Spinal cord (tissue), 10 donors: ENCODE results near the gene ADGRG7. TPM values are rescaled to one million over a fixed set of nuclear protein-coding genes. Genes with fewer than 3 reads are reported as not detected.

Source experiments
- DNase-seq, 6 donors: peaks; one replicate each; pipeline versions ENCODE4 v3.0.0 to v3.0.0-alpha.2; 2013 to 2015; ENCODE audit warnings: low spot score in 6 of 6, low read depth in 4 of 6
- H3K27ac ChIP-seq: one replicate; pipeline ENCODE4 v1.5.1; 2013; ENCODE audit warnings: low read depth, low read length, control low read depth
- H3K27me3 ChIP-seq: one replicate; pipeline ENCODE4 v1.6.1; 2013; ENCODE audit warnings: low read length; ENCODE audit not compliant: control insufficient read depth, insufficient read depth
- H3K36me3 ChIP-seq: one replicate; pipeline ENCODE4 v1.6.1; 2013; ENCODE audit warnings: low read length; ENCODE audit not compliant: control insufficient read depth, insufficient read depth
- H3K4me1 ChIP-seq: one replicate; pipeline ENCODE4 v1.6.1; 2013; ENCODE audit warnings: low read length; ENCODE audit not compliant: control insufficient read depth, insufficient read depth
- H3K4me3 ChIP-seq: one replicate; pipeline ENCODE4 v1.5.1; 2013; ENCODE audit warnings: low read depth, low read length, control low read depth
- H3K9me3 ChIP-seq: one replicate; pipeline ENCODE4 v1.6.1; 2013; ENCODE audit warnings: low read length; ENCODE audit not compliant: control insufficient read depth, insufficient read depth
- WGBS: methylation state at CpG from one replicate; pipeline ENCODE4 v1.1.5; 2013; ENCODE audit warnings: missing lambda C conversion rate; ENCODE audit not compliant: insufficient coverage; 5-methylcytosine and 5-hydroxymethylcytosine counted together
- polyA plus RNA-seq, 2 donors: library from polyadenylated mRNA; unstranded; fragments of 120-200 nt; gene quantifications; one replicate each; pipeline ENCODE4 v1.2.1, GENCODE V29; 2013; ENCODE audit not compliant: insufficient read length in 2 of 2
- total RNA-seq, 2 donors: library from RNA; depleted of rRNA in 1 of 2; stranded (reverse); fragments of 120-200 nt in 1 of 2; fragments of >200 nt in 1 of 2; gene quantifications; one replicate each; pipeline versions ENCODE4 v1.2.3 to v1.2.4, GENCODE V29; 2013 to 2014
- donor health status: healthy.

Gene ADGRG7
- total and polyA plus RNA-seq, 4 donors: not detected

DNA sequence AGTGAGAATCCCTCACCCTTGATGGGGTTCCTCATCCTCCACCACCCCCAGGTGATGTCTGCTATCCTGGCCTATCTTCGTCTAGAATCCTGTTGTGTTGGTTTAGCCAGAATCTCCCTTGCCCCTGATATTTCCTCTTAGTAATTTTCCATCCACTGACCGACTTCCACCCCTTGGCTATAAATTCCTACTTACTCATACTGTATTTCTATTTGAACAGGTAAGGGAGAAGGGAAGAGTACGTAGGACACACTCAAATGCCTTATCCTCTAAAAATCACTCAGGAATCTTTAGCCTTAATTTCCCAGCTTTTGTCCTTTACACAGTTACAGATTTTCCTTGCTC lies 99.2 kb downstream of the ADGRG7 start:
- Histone ChIP-seq H3K36me3 (no peaks in the 10 kb centered on the region), H3K4me3 (peak overlapping the region; percentile 88), H3K27ac (peak overlapping the region; percentile 97), H3K27me3 (peaks cover 22% of the 10 kb centered on the region), H3K4me1 (peaks cover 9% of the 10 kb centered on the region), H3K9me3 (no peaks in the 10 kb centered on the region)
- WGBS: 100% methylated on average over 1 of the region's 3 CpGs
- DNase-seq: no peak

DNA sequence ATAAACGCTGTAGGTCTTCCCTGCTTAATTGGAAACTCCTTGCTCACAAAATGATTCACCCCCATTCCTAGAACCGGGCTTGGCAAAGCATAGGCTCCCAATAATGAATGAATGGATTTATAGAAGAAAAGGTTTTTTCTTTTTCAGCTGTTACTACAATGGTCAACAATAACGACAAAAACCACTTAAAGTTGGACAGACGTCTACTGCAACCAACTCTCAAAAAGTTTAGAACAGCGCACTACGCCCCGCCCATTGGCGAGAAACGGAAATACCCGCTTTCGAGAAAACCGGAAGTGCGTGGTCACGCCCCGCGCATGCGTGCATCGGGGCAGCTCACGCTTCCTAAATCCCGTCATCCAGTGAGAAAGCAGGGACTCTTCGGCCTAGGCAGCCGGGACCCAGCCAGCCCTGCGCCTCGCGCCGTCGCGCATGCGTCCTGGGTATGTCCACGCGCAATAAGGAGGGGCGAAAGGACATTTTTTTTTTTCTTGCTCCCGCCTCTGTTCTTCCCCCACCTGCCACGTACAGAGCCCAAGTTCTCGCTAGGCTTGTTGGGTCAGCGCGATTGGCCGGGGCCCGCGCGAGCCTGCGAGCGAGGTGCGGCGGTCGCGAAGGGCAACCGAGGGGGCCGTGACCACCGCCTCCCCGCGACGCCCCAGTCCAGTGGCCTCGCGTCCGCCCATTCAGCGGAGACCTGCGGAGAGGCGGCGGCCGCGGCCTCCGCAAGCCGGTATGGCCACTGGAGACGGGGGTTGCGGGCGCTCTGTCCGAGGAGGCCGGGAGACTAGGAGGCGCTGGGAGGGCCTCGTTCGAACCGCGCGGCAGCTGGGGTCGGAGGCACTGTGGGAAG lies 99.8 kb downstream of the ADGRG7 start, which contains the start of gene TFG:
TSS of gene TFG (plus strand) at position 506 of the 853 bp plus-strand sequence. CDS start 4,192 bp downstream, outside the sequence.
- Histone ChIP-seq H3K27ac (peak within 1 kb of the TSS; percentile 97), H3K9me3 (no peaks in the 10 kb centered on the region), H3K36me3 (peaks cover 5% of the 10 kb centered on the region), H3K4me1 (peaks cover 9% of the 10 kb centered on the region), H3K4me3 (peak within 1 kb of the TSS; percentile 88), H3K27me3 (peaks cover 18% of the 10 kb centered on the region)
- 0% methylated on average over 64 of the region's 76 CpGs for WGBS
- DNase-seq: peak; percentile 97 to 100 (median 98)

DNA sequence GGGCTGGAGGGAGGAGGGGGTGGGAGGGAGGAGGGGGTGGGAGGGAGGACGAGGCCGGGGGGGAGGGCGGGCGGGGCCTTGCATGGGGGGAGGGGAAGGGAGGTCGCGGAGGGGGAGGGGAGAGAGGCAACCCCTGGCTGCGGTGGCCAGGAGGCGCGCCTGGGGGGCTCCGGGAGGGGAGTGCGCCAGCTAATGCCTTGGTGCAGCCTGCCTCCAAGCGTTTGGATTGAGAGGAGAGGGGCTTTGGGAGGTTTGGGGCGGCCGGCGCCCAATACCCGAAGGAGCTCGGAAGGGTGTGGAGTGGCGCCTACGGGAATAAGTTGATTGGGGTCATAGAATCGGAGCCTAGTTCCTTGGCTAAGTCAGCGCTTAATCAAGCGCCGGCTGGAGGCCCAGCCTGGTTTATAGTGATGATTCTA lies 100.5 kb downstream of the ADGRG7 start:
- DNase-seq: peak in 4 of 6 donors; percentile 17 to 67 (median 26)
- Histone ChIP-seq H3K9me3 (no peaks in the 10 kb centered on the region), H3K27ac (peak overlapping the region; percentile 97), H3K27me3 (peaks cover 18% of the 10 kb centered on the region), H3K4me3 (peak overlapping the region; percentile 88), H3K36me3 (peaks cover 6% of the 10 kb centered on the region), H3K4me1 (peaks cover 9% of the 10 kb centered on the region)
- WGBS: 0% methylated on average over 19 of the region's 23 CpGs

DNA sequence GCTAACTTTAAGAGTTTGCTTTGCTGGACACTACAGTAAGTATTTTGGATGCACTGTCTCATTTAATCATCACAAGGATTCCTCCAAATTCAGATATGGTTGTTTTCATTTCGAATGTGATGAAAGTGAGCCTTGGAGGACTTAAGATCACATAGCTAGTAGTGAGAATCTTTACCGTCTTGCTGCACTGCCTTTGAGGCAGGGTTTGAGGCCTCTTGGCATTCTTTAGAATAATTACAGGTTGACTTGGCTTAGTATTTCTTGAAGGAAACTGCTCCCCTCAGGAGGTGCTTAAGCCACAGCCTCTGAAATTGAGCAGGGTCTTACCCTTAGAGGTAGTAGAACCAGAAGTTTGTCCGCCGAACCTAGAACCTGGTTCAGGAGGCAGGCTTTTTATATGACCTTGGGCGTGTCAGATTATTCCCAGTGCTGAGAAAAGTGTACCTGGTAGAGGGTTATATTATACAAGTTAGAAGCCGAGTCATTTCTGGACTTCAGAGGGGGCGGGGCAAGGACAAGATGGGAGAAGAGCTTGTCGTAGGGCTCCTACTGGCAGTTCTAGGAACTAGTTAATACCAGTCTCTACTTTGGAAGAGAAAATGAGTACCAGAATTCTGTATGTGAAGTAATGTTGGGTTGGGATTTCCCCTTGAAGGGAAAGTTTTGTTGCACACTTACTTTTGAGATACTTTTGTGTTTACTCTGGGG lies 101.0 kb downstream of the ADGRG7 start:
- peaks cover 18% of the 10 kb centered on the region for H3K27me3 ChIP-seq
- H3K4me1 ChIP-seq: peaks cover 9% of the 10 kb centered on the region
- no peaks in the 10 kb centered on the region for H3K9me3 ChIP-seq
- peak overlapping the region; percentile 88 for H3K4me3 ChIP-seq
- peaks cover 6% of the 10 kb centered on the region for H3K36me3 ChIP-seq
- H3K27ac ChIP-seq: peak overlapping the region; percentile 97
- peak in 3 of 6 donors; percentile 12 to 17 (median 13) for DNase-seq
- 30% methylated on average over 7 of the region's 8 CpGs for WGBS

DNA sequence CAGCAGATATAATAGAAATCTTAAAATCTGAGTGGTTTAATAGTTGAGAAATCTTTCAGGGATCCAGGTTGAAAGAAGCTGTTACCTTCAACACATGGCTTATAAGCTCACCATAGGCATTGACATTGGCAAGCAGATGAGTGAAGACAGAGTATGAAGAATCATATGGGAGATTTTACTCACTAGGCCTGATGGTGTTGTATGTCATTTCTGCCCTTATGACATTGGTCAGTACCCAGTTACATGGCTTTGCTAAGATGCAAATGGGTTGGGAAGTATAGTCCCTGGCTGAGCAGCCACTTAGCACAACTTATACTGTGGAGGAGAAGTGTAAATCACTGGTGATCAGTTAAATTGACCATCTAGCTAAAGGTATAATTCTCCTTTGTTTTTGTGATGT lies 105.8 kb downstream of the ADGRG7 start:
- Histone ChIP-seq H3K4me3 (no peak overlapping the region), H3K9me3 (no peaks in the 10 kb centered on the region), H3K36me3 (peaks cover 11% of the 10 kb centered on the region), H3K27ac (no peak overlapping the region), H3K27me3 (no peaks in the 10 kb centered on the region), H3K4me1 (peaks cover 9% of the 10 kb centered on the region)
- no peak for DNase-seq

DNA sequence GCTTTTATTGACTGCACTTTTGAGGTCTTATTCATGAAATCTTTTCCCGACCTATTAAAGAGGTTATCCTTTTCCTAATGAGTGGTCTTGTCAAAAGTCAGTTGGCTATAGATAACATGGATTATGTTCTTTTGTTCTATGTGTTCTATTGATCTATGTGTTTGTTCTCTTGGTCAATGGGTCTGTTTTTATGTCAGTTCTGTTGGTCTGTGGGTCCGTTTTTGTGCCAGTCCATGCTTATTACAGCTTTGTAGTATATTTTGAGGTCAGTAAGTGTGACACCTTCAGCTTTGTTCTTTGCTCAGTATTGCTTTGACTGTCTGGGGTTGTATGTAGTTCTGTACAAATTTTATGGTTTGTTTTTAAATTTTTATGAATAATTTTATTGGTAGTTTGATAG lies 107.7 kb downstream of the ADGRG7 start:
- Histone ChIP-seq H3K4me1 (no peaks in the 10 kb centered on the region), H3K9me3 (no peaks in the 10 kb centered on the region), H3K27ac (no peak overlapping the region), H3K4me3 (no peak overlapping the region), H3K36me3 (peaks cover 16% of the 10 kb centered on the region), H3K27me3 (no peaks in the 10 kb centered on the region)
- no peak for DNase-seq
- WGBS: 22% methylated on average over 1 of the region's 2 CpGs

DNA sequence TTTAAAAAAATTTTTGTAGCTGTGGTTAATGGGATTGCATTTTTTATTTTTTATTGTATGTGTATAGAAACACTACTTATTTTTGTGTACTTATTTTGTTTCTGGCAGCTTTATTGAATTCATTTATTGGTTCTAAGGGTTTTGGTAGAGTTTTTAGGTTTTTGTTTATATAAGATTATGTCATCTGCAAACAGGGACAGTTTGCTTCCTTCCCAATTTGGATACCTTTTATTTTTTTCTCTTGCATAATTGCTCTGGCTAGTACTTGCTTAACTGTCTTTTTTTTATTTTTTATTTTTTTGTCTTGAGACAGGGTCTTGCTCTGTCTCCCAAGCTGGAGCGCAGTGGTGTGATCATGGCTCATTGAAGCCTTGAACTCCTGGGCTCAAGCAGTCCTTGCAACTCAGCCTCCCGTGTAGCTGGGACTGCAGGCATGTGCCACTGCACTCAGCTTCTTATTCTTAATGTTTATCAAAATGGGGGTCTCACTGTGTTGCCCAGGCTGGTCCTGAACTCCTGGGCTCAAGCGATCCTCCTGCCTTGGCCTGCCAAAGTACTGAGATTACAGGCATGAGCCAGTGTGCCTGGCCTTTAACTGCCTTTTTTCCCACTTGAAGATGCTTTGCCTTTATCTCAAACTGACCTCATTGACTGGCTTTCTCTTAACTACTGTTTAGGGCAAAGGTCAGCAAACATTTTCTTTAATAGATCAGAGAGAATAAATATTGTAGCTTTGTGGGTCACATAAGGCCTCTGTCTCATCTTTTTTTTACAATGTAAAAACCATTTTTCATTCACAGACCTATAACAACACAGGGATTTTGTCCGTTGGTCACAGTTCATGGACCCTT lies 108.5 kb downstream of the ADGRG7 start:
- H3K4me1 ChIP-seq: no peaks in the 10 kb centered on the region
- no peak overlapping the region for H3K27ac ChIP-seq
- no peak overlapping the region for H3K4me3 ChIP-seq
- 90% methylated on average over 2 of the region's 4 CpGs for WGBS
- no peak for DNase-seq
- no peaks in the 10 kb centered on the region for H3K27me3 ChIP-seq
- H3K9me3 ChIP-seq: no peaks in the 10 kb centered on the region
- H3K36me3 ChIP-seq: peaks cover 16% of the 10 kb centered on the region

DNA sequence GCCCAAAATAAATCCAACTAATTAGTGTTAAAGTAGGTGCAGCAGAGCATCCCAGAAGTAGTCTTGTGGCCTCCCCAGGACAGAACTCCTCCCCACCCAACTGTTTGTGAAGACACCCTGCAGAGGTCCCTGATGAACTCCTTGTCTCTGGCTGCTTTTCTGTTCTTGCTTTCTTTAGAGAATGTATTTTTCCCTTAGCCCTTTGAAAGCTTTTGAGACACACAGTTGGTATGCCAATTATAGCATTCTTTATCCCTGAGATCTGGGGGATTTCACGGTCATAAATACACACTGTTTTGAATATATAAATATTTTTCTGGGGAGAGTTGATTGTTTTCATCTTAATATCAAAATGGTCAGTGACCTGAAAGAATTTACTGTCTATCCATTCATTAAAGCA lies 109.7 kb downstream of the ADGRG7 start:
- H3K27ac ChIP-seq: no peak overlapping the region
- no peak overlapping the region for H3K4me3 ChIP-seq
- peaks cover 12% of the 10 kb centered on the region for H3K36me3 ChIP-seq
- WGBS: no CpG with 5 or more reads among the region's 1 CpG
- H3K4me1 ChIP-seq: no peaks in the 10 kb centered on the region
- peak in 1 of 6 donors; percentile 4 for DNase-seq
- no peaks in the 10 kb centered on the region for H3K27me3 ChIP-seq
- no peaks in the 10 kb centered on the region for H3K9me3 ChIP-seq

DNA sequence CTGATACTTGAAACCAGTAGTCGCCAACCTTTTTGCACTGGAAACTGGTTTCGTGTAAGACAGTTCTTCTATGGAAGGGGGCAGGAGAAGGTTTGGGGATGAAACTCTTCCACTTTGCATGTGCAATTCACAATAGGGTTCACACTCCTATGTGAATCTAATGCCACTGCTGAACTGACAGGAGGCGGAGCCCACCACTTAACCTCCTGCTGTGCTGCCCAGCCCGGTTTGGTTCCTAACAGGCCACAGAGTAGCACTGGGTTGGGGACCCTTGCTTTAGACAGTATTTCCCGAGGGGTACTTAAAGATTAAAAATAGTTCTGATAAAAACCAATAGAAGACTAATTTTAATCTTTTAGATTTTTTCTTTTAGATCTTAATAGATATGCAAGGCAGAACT lies 111.0 kb downstream of the ADGRG7 start:
- WGBS: 83% methylated on average over 1 of the region's 5 CpGs
- no peak overlapping the region for H3K4me3 ChIP-seq
- peaks cover 14% of the 10 kb centered on the region for H3K36me3 ChIP-seq
- H3K27me3 ChIP-seq: no peaks in the 10 kb centered on the region
- no peaks in the 10 kb centered on the region for H3K4me1 ChIP-seq
- H3K27ac ChIP-seq: no peak overlapping the region
- no peaks in the 10 kb centered on the region for H3K9me3 ChIP-seq
- no peak for DNase-seq
